Activated CD8-positive, alpha-beta memory T cell treated with anti-CD3 and anti-CD28 coated beads, Interleukin-2, amount 50 U/mL, for 24 hours (primary cell): ENCODE measurements around the gene CMSS1.

Source experiments
- DNase-seq: peaks from one replicate; pipeline ENCODE4 v3.0.0-alpha.2; 2020; ENCODE audit errors: extremely low read depth

CMSS1 gene

DNA sequence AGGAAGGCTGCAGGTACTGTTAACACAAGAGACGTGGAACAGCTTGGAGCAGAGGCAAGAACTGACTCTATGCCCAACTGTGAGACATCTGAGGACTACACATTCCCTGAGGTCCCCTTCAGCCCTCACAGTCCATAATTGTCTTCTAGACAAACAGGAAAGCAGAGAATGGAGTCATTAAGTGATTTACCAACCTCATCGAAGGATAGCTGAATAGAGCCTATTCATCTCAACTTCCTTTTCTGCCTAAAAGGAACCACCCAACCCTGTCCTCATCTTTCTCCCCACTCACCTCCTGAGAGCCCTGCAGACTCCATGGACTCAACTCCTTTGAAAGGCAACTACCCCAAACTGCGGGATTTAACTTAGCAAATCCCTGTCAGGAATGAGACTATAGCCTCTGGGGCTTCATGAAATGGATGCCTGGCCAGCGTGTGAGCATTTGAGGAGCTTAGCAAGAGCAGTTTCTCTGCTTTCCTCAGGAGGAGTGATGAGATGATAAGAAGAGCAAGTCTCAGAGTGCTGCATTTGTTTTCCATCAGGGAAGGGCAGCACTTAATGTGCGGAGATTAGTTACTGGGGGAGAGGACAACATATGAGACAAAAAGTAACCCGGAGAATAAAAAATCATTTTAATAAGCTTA, 358.1 kb downstream of the CMSS1 start:
- DNase-seq = no peak

DNA sequence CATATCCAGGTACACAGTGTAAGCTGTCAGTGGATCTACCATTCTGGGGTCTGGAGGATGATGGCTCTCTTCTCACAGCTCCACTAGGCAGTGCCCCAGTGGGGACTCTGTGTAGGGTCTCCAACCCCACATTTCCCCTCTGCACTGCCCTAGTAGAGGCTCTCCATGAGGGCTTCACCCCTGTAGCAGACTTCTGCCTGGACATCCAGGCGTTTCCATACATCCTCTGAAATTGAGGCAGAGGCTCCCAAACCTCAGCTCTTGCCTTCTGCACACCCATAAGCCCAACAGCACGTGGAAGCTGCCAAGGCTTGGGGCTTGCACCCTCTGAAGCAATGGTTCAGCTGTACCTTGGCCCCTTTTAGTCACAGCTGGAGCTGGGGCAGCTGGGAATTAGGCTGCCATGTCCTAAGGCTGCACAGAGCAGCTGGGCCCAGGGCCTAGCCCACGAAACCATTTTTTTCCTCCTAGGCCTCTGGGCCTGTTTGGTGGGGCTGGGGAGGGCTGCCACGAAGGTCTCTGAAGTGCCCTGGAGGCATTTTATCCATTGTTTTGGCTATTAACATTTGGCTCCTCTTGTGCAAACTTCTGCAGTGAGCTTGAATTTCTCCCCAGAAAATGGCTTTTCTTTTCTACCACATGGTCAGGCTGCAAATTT, 362.2 kb downstream of the CMSS1 start:
- no peak for DNase-seq

DNA sequence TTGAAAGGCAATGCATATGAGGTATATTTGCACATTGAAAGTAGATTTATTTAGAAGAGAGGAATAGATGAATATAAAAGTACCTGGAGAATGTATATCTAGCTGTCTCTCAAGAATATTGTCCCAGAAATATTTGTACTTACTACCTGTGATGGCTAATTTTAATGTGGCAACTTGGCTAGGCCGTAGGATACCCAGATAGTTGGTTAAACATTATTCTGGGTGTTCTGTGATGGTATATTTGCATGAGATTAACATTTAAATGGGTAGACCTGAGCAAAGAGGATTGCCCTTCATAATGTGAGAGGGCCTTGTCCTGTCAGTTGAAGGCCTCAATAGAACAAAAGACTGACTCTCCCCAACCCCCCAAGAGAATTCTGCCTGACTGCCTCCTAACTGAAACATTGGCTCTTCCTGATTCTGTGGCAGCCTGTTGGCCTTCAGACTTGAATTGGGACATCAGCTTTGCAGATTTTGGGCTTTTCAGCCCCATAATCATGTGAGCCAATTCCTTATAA, 366.0 kb downstream of the CMSS1 start:
- DNase-seq = no peak

DNA sequence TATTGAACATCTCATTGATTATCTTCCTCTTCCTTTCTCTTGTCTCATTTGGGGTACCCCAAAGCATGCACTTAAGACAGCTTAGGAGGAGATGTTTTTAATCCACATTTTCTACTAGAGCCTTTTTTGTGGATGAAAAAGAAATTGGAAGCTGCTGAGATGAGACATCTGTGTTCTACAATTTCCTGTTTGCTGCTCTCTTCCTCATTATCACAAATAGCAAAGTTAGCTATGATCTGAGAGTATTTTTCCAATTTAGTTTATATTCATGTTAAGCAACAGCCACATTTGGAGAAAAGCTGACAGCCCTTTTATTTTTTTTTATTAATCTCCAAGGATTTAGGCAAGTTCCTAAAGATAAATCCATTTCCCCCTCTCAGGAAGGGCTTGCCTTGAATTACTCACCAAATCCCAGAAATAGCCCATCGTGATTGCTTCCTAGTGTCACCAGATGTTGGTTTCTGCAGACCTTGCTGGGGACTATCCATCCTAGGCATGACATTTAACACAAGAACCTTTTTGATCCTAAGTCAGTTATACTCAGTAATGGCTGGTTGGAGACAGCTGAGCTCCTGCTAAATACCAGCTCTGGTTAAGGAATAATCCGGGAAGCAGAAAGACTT, 367.4 kb downstream of the CMSS1 start:
- DNase-seq = no peak

DNA sequence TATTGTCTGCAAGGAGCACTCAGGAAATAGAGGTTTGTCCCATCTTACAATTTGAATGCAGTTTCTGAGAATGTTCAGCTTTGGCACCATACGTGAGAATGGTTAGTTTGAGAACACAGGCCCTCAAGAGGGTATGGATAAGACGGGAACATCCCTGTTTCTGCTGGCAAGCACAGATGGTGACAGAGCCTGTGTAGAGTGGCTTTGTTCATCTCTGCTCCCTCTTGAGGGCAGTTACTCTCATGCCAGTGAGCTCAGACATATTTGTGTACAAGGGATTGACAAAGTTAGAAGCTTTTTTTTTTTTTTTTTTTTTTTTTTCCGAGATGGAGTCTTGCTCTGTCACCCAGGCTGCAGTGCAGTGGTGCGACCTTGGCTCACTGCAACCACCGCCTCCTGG, 368.2 kb downstream of the CMSS1 start:
- no peak for DNase-seq

DNA sequence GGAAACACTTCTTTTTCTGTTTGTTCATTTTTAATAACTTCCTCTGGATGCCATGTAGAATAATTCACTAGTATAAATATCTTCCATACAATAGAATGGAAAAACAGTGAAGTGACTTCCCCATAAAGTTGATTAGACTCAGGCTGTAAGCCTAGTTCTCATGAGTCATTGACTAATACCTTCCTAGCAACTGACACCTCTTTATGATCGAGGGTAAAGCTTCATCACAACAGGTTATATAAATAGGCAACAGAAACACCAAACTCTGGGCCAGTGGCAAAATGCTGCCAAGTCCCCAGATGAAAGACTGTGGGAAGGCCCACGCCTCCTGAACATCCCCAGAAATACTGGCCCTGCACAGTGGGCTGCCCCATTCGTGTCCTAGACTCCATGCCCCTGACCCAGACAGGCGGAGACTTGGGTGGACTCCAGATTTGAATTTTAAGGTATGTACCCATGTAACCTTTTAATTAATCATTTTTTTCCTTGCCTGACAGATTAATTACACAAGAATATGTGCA, 371.8 kb downstream of the CMSS1 start:
- no peak for DNase-seq

DNA sequence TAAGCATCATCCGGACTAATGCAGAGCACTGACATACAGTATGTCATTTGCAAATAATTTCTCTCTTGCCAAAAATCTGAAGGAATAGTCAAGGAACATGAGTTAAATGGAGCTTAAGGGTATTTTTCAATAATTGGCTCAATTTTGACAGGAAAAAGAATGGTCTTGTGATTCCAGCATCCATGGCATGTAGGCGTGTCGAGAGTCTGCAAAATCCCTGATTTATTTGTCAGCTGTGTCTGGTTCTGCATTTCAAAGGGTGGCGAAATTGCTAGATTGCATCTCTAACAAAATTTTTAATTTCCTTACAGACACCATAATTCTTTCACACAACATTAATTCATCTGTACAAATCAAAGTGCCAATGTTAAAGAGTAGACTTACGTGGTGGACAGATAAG, 377.7 kb downstream of the CMSS1 start:
- DNase-seq = no peak

DNA sequence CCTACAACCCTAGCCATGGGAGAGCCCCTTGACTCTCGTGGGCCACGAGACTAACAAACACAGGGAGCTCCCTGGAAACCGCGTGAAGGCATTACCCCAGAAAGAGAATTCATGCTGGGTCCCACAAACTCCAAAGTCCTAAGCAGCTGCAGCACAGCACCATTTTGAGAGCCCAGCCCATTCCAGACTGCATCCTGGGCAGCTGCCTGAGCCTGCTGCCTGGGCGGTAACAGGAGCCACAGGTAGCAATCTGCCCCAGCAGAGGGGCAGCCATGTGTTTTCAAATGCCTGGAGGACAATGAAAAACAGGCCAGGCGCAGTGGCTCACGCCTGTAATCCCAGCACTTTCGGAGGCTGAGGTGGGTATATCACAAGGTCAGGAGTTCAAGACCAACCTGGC, 380.2 kb downstream of the CMSS1 start:
- DNase-seq = no peak

DNA sequence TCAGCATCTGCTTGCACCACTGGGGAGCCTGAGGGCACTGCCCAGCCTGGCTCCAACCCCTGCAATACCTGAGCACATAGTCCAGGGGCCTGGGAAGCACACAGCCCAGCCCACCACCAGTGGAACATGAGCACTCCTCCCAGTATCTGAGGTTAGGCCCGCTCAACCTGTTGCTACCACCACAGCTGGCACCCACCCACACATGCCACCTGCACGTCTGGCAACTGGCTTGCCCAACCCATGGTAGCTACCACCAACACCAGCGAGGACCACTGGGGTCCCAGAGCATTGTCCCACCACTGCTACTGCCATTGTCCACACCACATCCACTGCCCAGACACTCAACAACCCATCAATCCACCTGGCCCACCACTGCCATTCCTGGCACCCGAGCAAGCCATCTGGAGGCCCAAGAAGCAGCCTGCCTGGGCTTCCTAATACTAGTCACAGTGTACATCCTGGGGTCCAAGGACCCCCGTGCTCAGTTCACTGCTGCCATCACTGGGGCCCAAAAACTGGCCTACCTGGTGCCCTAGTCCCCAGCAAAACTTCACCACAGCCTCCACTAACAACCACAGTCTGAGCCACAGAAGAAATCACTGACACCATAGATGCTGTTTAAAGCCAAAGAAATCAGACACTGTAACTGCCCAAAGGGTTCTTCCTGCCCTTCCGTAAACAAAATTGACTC, 381.1 kb downstream of the CMSS1 start:
- no peak for DNase-seq

DNA sequence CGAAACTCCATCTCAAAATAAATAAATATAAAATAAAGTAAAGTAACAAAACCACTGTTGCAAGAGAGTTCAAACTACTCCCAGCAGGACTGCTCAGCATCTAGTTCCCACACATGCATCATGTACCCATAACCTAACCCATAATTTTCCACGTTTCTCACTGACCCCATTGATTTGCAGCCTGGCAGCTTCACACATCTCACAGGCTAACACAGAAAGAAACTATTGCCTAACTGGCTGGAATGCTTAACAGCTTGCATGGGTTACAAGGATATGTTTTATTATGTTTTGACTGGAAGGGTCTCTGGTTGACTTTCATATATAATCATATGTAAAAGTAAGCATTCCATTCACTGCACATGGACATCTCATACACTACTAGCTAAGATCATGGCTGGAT, 387.5 kb downstream of the CMSS1 start:
- DNase-seq = no peak

DNA sequence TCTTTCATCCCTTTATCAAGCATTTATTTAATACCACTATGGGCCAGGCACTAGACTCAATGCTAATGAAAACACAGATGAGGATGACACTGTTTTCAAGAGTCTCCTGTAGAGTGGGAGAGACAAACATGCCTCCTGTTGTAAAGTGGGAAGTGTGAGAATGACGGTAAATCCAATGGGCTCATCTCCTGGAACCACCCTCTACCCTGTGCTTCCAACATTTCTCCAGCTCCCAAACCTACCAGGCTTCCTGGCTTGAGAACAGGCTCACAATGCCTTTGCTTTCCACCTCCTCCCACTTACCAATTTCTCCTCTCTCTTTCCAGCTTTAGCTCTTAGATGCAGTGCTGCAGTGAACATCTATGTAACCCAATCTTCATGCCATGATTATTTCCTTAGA, 389.0 kb downstream of the CMSS1 start:
- no peak for DNase-seq

DNA sequence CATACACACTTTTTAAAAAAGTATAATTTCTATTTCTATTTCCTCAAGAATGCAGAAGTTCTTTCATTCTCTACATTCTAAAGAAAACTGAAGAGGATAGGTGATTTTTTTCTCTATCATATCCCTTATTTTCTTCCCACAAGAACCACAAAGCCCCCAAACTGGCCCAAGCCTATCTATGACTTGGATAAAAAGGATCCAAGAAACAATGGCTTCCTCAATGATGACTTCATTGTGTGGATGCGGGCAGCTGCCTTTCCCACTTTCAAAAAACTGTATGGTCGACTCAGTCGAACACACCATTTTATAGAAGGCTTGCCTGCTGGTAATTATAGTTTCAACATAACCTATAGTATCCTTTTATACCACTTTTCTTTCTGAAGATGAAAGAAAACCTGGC, 390.2 kb downstream of the CMSS1 start:
- DNase-seq = no peak

DNA sequence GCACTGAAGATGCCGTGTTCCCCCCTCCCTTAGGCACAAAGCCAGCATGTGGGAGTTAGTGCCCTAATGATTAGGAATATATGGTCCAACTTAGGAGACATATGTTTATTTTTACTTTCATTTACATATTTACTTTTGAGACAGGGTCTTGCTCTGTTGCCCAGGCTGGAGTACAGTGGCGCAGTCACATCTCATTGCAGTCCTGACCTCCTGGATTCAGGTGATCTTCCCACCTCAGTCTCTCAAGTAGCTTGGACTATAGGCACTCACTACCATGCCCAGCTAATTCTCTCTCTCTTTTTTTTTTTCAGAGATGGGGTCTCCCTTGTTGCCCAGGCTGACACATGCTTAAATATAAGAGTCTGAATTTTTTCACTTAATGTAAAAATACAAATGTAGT, 391.5 kb downstream of the CMSS1 start:
- DNase-seq = no peak

DNA sequence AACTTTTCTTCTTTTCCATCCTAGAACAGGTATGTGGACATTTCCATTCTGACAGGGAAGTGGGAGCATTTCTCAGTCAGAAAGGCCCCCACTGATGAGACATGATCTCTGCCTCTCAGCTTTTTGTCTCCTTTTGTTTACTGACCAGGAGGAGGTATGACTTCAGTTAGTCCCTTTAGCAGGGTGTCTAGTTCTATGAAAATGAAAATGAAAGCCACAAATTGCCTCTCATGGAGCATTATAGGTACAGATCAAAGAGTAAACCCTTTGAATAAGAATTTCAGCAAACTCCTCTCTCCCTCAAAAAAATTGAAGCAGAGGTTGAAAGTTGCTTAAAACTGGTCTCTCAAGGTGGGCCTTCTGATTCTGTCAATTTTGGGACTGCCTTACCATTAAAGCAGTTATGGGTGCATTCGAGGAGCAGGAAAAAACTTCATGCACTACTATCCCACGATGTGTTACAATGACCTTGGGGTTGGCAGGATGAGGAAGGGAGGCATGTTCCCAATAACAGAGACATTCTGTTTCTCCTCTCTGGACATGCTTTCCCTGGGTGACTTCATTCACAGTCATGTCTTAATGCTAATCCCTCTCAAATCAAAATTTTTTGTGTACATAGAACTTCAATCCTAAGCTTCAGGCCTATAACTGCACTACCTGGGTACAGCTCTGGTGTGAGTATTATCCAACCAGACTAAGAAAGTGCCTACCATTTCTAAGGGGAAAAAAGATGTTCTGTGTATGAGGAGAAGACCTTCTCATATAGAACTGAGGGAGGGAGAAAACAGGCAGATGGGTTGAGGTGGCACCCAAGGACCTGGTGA, 392.5 kb downstream of the CMSS1 start:
- no peak for DNase-seq

DNA sequence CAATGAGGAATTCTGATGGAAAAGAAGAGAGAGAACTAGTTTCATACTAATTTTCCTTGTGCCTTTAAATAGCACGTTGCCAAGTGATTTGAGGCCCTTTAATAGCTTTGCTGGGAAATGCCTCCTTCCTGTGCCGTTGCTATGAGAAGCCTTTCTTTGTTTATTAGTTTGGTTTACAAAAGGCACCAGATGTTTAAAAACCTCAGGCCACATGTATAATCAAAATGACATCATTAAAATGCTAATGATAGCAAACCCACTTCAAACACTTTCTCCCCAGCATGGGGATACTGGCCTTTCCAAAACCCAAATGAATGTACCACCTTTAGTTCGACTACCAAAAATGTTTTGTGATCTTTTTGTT, 393.1 kb downstream of the CMSS1 start:
- no peak for DNase-seq

DNA sequence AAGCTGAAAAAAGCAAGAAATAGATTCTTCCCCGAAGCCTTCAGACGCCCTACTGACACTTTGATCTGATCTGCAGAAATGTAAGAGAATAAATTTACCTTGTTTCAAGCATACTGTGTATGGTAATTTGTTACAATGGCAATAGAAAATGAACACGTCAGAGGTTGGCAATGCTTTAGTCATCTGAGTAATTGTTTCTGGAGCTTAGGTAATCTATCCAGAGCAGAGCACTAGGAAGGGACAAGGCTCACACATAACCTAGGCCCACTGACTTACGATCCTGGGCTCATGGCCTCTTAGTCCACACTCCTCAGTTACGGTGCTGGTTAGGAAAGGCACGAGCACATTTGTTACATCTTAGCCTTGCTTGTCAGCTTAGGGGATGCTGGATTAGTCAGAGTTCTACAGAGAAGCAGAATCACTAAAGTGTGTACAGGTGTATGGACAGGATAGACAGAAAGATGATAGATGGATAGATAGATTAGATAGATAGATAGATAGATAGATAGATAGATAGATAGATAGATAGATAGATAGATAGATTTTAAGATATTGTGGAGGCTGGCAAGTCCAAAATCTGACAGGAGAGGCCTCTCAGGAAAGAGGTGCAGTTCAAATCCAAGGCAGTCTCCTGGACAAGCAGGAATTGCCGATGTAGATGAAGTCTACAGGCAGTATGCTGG, 396.4 kb downstream of the CMSS1 start:
- no peak for DNase-seq

DNA sequence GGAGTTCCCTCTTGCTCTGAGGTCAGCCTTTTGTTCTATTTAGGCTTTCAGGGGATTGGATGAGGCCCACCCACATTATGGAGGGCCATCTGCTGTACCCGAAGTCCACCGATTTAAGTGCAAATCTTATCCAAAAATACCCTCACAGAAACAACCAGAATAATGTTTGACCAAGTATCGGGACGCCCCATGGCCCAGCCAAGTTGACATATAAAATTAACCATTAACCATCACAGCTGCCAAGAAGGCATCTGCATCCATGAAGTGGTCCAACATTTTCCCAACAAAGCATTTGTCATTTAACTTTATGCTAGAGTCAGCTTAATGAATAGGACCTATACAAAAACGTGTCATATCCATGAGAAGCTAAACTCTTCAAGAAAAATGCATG, 396.9 kb downstream of the CMSS1 start:
- no peak for DNase-seq

DNA sequence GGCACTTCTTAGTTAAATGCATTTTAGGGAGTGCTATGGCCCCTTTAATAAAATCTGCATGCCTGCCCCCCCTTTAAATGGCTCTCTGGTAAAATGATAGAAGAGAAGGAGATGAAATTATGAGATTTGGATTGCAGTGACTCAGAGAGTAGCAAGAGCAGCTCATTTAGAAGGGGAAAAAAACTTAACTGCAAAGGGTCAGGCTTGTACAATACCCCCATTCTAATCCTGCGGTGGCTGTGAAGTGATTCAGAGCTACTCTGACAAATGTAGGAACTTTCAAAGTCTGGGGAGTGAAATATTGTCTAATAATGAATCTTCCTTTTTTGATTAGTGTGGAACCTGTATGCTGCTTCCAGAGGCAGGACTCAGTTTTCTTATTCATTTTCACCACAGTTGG, 399.1 kb downstream of the CMSS1 start:
- no peak for DNase-seq

DNA sequence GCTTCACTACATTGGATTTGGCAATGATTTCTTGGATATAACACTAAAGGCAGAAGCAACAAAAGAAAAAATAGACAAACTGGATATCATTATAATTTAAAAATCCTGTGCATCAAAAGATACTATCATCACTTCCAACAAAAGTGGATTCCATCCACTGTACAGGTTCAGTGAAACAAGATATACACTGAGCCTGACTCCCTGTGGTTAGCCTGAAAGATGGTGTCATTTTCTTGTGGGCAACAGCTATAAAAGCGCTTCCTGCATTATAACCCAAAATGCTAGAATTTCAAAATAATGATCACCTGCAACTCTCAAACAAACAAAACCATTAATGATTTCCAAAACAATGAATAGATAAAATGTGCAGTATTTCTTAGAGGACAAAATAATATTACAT, 403.5 kb downstream of the CMSS1 start:
- no peak for DNase-seq

DNA sequence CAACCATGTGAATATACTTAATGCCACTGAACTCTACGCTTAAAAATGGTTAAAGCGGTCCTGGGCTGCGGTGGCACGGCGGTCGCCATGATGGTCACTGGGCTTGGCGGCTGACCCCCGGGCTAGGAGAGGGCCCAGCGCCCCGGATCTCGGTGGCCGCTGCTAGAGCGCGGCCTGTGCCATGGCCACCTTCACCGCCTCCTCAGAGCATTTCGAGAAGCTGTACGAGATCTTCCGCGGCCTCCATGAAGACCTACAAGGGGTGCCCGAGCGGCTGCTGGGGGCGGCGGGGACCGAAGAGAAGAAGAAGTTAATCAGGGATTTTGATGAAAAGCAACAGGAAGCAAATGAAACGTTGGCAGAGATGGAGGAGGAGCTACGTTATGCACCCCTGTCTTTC, 407.5 kb downstream of the CMSS1 start:
- no peak for DNase-seq

DNA sequence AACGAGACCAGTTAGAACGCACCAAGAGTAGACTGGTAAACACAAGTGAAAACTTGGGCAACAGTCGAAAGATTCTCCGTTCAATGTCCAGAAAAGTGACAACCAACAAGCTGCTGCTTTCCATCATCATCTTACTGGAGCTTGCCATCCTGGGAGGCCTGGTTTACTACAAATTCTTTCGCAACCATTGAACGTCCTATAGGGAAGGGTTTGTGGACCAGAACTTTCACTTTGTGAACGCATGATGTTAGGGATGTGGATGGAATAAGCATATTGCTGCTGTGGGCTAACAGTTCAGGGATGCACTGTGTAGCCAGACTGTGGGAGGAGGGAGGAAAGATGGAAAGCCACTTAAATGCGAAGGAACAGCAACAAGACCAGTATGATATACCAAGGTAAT, 408.2 kb downstream of the CMSS1 start:
- no peak for DNase-seq
